Mucosa of gallbladder (tissue), 1 donor: ENCODE measurements around the gene PON2. TPM values are rescaled to one million over a fixed set of nuclear protein-coding genes. Genes with fewer than 3 reads are reported as not detected.

Source experiments
- DNase-seq: peaks from one replicate; pipeline ENCODE4 v3.0.0-alpha.2; 2020; ENCODE audit warnings: low spot score
- total RNA-seq: library from RNA; stranded (reverse); gene quantifications from one replicate; pipeline ENCODE4 v1.2.1, GENCODE V29; 2021
- donor health status: DM: no; HTN: no; CAD: no.

PON2 gene
- total RNA-seq, 1 donor from 2014 or later: 106 TPM

GRCh38 chr7:95444796-95445195 is 10.0 kb upstream of the PON2 start:
- DNase-seq: no peak

GRCh38 chr7:95441042-95441823 is 6.4 kb upstream of the PON2 start:
- DNase-seq: peak; percentile 17

GRCh38 chr7:95440394-95441038 is 5.7 kb upstream of the PON2 start:
- DNase-seq: no peak

- DNase-seq: no peak
These were observed 1.6 kb upstream of the PON2 start for GRCh38 chr7:95436407-95436806.

GRCh38 chr7:95435422-95435780 is 573 bp upstream of the PON2 start:
- no peak for DNase-seq

GRCh38 chr7:95433952-95434556 is 774 bp downstream of the PON2 start:
- DNase-seq: no peak

GRCh38 chr7:95433129-95433528 is 1.7 kb downstream of the PON2 start:
- no peak for DNase-seq

GRCh38 chr7:95432606-95433005 is 2.2 kb downstream of the PON2 start:
- no peak for DNase-seq

GRCh38 chr7:95430864-95431263 is 4.0 kb downstream of the PON2 start:
- peak; percentile 22 for DNase-seq

- DNase-seq: no peak
These were observed 5.4 kb downstream of the PON2 start for GRCh38 chr7:95429241-95429990.

GRCh38 chr7:95427914-95428516 is 6.8 kb downstream of the PON2 start:
- DNase-seq: peak; percentile 23

- DNase-seq: no peak
These were observed 7.7 kb downstream of the PON2 start for GRCh38 chr7:95427166-95427565.

GRCh38 chr7:95425694-95426093 is 9.1 kb downstream of the PON2 start:
- DNase-seq: no peak

- DNase-seq: no peak
These were observed 10.1 kb downstream of the PON2 start for GRCh38 chr7:95424716-95425115.

GRCh38 chr7:95421847-95422444 is 12.9 kb downstream of the PON2 start:
- DNase-seq: no peak

- DNase-seq: no peak
These were observed 13.6 kb downstream of the PON2 start for GRCh38 chr7:95421000-95421846.

GRCh38 chr7:95412075-95412474 is 22.8 kb downstream of the PON2 start:
- DNase-seq: no peak

GRCh38 chr7:95411666-95412065 is 23.2 kb downstream of the PON2 start:
- no peak for DNase-seq

GRCh38 chr7:95411036-95411435 is 23.8 kb downstream of the PON2 start:
- DNase-seq: no peak

- DNase-seq: no peak
These were observed 27.1 kb downstream of the PON2 start for GRCh38 chr7:95407751-95408150.

GRCh38 chr7:95405800-95406199 is 29.0 kb downstream of the PON2 start:
- no peak for DNase-seq
